Endometrial microvascular endothelial cells (primary cell): ENCODE results near the gene SLC10A3. TPM values are rescaled to one million over a fixed set of nuclear protein-coding genes. Genes with fewer than 3 reads are reported as not detected.
"Not testable (repeated sequence)": the region's sequence is repeated elsewhere in the genome, so short reads cannot be mapped to it uniquely, and the experiment has no call there.

Source experiments
- in situ Hi-C: cut with HindIII; loops from 2 replicates; pipeline ENCODE4 v1.10.0; 2017; ENCODE audit warnings: low sequenced_read_pairs, low pct_unique_long_range_greater_than_20kb; ENCODE audit errors: inconsistent ontology term
- total RNA-seq: library from RNA; depleted of rRNA; stranded (reverse); fragments of >200 nt; gene quantifications from one replicate; pipeline ENCODE4 v1.2.3, GENCODE V29; 2015; ENCODE audit errors: inconsistent ontology term

The SLC10A3 gene
- total RNA-seq, 1 donor from 2014 or later = 33.6 TPM

DNA sequence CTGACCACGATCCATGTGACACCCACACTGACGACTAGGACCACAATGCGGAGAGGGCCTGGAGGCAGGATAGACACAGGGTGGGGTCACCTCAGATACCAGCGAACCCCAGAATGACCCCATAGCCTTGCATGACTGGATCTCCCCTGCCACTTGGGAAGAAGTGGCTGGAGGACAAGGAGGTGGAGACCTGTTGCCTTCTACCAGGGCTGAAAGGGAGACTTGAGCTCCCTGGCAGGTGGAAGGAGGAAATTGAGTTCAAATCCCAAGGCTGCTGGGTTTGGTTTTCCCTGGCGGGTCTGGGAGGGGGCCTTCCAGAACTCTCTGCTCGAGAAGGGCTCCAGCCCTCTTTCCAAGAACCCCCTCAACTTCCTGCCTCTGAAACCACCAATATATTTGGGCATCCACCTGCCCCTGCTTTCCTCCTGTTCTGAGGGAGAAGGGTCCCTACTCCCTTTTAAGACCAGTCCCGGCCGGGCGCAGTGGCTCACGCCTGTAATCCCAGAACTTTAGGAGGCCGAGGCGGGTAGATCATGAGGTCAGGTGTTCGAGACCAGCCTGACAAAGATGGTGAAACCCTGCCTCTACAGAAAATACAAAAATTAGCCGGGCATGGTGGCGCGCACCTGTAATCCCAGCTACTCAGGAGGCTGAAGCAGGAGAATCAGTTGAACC, 22.6 kb upstream of the SLC10A3 start:
- in situ Hi-C loops = no loop called here

DNA sequence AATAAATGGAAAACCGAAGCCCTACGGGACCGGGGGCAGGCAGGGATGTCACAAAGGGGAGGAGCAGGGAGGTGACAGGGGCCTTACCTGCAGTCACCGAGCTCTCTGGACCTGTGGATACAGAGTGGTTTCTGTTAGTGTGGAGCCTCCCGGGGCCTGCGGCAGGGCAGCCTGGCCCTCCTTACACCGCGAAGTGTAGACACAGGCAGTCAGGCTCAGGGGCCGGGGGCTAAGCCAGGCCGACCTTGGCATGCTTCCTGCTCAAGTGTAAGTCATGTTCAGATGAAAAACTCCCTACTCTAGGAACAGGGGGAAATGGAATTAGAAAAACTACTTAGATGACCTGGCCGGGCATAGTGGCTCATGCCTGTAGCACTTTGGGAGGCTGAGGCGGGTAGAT, 21.3 kb upstream of the SLC10A3 start:
- in situ Hi-C loops = no loop called here

DNA sequence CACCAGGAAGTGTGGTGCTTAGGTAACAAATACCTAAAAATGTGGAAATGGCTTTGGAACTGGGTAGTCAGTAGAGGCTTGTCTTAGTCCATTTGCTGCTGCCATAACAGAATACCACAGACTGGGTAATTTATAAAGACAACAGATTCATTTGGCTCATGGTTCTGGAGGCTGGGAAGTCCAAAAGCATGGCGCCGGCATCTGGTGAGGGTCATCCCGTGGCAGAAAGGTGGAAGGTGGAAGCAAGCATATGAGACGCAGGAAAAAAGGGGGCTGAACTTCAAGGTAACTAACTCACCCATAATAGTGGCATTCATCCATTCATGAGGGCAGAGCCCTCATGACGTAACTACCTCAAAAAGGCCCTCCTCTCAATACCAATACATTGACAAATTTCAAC, 19.0 kb upstream of the SLC10A3 start:
- in situ Hi-C loops = no loop called here

DNA sequence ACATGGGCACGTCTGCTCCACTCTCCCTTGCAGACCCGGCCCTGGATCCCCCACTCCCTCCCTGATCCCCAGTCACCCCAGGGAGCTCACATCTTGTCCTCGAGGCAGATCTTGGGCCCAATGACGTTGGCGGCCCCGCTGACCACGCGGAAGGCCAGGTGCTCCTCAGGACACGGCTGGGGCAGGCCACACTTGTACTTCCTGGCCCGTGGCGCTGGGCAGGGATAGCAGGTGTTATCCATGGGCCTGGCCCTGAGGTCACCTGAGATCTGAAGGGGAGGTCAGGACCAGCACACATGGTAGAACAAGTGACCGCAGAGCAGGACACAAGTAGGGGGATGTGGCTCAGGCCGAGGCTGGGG, 17.9 kb upstream of the SLC10A3 start:
- in situ Hi-C loops = no loop called here

DNA sequence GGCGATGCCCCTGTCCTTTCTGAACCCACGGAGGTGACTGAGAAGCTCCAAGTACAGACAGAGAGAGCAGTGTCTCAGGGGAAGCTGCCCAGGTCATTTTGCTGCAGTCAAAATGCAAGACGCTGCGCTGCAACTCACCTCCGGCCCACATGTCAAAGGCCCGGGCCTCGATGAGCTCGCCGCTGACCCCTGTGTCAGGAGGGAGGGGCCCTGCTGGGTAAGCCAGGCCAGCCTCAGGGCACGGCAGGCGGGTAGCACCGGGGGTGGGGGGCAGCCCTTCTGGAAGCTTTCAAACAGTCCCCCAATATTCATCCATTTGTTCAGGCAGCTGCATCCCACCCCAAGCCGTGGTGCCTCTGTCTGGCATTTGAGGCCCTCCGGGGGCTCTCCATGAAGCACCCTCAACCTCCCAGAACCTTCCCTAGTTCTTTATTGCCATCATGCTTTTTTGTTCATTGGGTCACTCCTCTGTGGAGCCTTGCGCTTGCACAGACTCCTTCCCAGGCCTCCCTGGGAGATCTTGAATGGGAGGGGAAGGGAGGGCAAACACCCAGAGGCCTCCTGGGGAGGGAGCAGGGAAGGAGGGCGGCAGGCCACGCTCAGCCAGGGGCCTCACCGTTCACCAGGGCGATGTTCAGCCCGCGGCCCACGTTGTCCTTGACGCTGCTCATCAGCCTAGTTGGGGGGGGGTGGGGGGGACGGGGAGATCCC, 17.4 kb upstream of the SLC10A3 start:
- in situ Hi-C loops = no loop called here

DNA sequence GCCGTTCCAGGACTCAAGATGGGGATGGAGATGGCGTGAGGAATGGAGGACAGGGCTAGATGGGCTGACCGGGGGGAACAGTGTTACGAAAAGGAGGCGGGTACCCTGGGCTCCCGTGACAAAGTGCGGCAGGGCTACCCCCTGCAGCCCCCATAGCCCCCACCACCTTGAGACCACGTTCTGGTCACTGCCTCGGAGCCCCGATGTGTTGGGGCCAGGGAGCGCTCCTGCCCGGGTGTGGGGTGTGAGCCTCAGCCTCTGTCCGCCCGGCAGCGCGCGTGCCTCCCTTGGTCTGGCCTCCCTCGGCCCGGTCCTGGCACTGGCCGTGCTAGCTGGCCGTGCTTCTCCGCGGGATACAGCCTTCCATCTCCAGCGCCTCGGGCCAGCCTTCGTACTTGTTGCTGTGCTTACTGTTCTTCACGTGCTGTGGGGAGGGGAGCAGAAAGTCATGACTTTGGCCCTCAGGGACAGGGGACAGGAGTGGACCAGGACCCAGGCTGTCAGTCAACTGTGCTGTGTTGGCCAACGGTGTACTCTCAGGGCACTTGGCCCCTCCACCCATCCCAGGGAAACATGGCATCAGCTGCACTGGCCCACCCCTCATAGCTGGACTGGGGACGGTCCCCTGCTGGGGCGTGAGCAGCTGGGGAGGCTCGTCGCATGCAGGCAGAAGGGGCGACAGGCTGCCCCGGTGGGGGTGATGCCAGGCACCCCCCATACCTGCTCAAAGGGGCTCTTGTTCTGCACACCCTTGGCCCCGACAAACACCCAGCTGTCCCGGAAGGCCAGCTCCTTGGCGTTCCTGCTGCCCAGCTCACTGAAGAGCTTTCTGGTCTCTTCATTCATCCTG, 16.3 kb upstream of the SLC10A3 start:
- in situ Hi-C loops = no loop called here

DNA sequence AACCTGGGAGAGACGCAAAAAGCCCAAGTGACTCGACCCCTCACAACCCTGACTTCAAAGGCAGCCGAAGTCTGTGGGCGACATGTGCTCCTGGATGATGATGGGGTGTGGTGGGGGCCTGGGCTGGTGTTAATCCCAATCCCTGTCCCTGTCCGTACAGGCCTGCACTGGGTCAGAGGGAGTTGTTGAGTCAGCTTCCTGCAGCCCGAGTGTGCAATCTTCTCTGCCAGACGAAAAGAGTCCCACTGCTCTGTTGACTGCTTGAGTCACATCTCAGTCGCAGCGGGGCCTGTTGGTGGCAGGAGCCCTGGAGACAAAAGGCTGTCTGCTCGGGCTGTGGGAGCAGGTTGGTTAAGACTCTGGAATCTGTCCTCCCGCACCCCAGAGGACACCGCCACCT, 15.3 kb upstream of the SLC10A3 start:
- in situ Hi-C loops = no loop called here

DNA sequence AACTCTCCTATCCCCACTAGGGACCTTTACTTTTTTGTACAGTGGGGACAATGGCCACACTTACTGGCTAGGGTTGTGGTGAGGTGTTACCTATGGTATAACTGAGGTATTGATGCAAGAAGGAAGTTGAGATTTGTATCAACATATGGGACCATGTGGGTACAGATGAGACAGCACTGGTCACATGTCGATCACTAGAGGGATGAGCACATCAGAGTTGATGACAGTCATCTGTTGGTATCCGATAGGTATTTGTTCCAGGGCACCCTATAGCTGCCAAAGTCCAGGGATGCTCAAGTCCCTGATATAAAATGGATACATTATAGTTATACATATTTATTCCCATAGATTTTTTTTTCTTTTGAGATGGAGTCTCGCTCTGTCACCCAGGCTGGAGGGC, 12.6 kb upstream of the SLC10A3 start:
- in situ Hi-C loops = no loop called here

DNA sequence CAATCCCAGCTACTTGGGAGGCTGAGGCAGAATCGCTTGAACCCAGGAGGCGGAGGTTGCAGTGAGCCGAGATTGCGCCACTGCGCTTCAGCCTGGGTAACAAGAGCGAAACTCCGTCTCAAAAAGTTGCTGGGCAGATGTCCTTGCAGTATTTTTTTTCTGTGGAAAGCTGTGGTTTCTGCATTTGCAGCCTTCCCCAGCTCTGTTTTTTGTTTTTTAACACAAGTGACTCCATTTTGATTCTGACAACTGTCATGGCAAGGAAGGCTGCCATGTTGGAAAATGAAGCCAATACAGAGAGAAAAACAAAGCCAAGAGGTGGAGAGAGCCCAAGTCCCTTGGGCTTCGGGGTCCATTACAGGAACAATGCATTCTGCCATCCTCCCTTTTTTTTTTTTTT, 11.7 kb upstream of the SLC10A3 start:
- in situ Hi-C loops = no loop called here

DNA sequence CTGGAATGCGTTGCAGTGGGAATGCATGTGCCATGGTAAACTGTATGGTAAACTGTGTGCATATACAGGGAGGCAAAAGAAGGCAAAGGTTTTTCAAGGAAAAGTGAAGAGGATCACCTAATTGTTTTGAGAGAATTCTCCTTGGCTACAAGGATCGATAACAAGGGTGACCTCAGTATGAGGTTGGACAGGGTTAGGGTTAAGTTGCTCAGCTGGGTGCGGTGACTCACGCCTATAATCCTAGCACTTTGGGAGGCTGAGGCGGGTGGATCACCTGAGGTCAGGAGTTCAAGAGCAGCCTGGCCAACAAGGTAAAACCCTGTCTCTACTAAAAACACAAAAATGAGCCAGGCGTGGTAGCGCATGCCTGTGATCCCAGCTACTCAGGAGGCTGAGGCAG, 11.0 kb upstream of the SLC10A3 start:
- in situ Hi-C loops = not testable (repeated sequence)

DNA sequence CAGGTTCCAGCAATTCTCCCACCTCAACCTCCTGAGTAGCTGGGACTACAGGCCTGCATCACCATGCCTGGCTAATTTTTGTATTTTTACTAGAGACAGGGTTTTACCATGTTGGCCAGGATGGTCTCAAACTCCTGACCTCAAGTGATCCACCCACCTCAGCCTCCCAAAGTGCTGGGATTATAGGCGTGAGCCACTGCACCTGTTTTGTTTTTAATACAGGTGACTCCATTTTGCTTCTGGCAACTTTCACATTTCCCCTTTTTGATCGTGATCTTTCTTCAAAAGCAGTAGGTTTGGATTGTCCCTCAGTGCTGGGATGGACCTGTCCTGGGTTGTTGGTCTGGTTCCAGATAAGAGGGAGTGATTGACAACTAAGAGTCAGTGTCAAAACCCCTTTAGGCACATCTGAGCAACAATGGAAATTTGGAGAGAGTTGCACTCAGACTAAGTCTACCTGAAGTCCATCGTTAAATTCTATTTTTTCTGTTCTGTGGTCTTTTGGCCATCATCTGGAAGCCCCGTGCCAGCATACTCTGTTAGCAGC, 6.2 kb upstream of the SLC10A3 start:
- in situ Hi-C loops = not testable (repeated sequence)

DNA sequence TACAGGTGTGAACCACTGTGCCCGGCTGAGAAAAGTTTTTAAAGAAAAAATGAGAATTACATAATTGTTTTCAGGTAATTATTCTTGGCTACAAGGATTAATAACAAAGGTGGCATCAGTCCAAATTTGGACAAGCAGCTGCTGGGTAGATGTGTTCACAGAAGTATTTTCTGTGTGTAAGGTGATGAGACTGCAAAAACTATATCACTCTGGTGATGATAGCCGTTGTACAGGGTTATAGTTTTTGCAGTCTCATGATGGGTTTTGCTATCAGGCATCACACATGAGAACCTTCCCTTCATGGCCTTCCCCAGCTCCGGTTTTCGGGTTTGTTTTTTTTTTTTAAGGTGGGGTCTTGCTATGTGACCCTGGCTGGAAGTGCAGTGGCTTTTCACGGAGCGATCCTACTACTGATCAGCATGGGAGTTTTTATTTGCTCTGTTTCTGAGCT, 5.1 kb upstream of the SLC10A3 start:
- in situ Hi-C loops = no loop called here

DNA sequence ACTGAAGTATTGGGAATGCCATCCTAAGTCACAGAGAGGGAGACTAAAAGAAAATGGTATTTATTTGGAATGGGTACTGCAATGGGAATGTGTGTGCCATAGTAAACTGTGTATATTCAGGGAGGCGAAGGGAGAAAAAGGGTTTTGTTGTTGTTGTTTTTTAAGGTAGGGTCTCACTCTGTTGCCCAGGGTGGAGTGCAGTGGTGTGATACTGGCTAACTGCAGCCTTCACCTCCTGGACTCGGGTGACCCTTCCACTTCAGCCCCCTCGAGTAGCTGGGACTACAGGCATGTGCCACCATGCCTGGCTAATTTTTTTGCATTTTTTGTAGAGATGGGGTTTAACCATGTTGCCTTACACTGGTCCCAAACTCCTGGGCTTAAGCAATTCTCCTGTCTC, 4.3 kb upstream of the SLC10A3 start:
- in situ Hi-C loops = no loop called here

DNA sequence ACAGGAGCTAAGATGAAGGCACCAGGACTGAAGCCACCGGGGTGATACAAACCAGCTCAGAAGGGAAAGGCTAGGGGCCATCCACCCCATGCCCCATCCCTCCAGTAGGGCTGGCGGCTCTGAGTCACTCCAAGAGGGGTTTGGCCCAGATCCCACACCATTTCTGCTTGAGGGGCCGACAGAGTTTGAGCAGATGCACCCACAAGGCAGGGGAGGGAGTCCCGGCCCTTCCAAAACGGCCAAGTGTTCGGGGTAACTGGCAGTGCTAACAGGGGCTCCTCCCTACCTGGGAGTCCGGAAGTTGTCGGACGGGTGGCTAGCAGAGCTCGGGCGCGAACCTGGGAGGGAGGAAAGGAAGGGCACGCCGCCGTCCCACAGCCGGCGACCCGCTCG, 412 bp downstream of the SLC10A3 start:
- in situ Hi-C loops = no loop called here

DNA sequence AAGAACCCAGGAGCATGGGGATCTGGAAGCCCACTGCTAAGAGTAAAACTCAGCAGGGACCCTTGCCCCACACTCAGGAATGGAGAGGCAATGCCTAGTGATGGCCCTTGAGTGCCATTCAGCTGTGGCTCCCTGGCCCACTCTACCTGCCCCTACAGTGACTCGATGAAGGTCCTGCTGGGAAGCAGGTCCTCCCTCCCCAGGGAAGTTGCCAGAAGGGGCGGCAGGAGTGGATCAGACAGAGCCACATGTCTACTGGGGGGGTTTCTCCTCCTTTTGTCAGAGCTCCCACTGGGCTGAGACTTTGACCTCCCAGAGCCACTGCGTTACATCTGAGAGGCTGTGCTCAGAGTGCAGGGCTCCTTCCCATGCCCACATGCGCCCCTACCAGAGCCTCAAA, 1.2 kb downstream of the SLC10A3 start:
- in situ Hi-C loops = no loop called here

DNA sequence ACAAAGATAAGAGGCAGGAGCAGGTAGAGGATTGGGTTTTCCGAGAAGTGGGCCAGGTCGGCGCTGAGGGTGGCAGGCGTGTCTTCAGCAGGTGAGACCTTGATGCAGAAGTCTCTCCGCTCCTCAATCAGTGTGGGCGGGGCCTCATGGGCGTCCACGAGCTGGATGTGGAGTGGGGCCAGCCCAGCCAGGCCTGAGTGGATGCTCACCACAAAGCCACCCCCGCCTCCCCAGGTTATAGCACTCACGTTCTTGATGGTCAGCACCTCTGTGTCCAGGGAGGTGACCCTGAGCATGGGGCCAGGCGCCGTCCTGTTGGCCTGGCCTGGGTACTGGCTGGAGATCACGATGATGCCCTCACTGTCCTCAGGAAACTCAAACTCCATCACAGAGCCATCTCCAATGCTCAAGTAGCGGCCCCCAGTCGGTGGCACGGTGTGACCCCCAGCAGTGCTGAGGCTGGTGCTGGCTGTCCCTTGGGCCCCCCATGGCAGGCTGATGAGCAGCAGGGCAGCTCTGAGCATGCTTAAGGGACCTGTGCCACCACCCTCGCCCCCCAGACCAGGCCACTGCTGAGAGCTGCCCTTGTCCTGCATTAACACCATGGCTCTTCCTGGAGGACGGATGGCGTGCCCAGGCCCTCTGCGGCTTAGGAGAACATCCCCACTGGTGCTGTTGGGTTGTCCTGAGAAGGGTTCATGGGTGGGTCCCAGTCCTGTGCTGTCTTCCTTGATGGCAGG, 1.9 kb downstream of the SLC10A3 start:
- in situ Hi-C loops = no loop called here

DNA sequence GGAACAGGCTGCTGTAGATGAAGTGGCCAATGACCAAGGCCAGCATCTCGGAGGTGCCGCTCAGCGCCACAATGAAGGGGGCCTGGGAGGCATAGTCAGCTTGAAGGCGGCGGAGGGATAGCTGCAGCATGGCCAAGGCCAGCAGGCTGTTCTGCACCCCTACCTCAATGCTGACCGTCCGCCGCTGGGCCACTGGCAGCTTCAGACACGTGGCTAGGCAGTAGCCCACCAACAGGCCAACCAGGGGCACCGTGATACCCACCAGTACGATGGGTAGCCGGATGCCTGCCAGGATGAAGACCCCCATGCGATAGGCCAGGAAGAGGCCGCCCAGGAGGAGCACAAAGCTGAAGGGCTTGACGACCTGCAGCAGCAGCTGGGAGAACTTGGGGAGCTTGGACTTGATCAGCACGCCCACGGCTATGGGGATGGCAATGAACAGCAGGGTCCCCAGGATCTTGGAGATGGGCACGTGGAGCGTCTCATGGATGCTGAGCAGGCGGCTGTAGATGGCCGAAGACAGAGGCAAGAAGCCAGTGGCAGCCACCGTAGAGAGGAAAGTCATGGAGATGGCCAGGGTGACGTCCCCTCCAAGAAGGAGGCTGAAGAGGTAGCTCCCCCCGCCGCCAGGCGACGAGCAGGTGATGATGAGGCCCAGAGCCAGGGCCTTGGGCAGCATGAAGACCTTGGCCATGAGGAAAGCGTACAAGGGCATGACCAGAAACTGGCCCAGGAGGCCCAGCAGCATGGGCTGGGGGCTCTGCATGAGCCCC, 2.7 kb downstream of the SLC10A3 start:
- in situ Hi-C loops = no loop called here
